Fibroblast of lung (primary cell): ENCODE data around the gene MSI2.

Source experiments
- EZH2 ChIP-seq: IDR thresholded peaks from 2 replicates; pipeline ENCODE4 v1.5.1; 2012; ENCODE audit warnings: low read length, control low read depth, mild to moderate bottlenecking; ENCODE audit errors: missing control alignments
- TF ChIP-seq, protein P1 (sequence below), 2 donors: IDR thresholded peaks in 1 of 2; conservative IDR thresholded peaks in 1 of 2; 1 replicate in 1 of 2; 2 replicates in 1 of 2; pipeline ENCODE4 v1.5.1; 2011 to 2012; ENCODE audit warnings: low read length in 2 of 2, control low read depth in 1 of 2, inconsistent platforms in 1 of 2, low read depth in 1 of 2, mild to moderate bottlenecking in 1 of 2

DNA sequence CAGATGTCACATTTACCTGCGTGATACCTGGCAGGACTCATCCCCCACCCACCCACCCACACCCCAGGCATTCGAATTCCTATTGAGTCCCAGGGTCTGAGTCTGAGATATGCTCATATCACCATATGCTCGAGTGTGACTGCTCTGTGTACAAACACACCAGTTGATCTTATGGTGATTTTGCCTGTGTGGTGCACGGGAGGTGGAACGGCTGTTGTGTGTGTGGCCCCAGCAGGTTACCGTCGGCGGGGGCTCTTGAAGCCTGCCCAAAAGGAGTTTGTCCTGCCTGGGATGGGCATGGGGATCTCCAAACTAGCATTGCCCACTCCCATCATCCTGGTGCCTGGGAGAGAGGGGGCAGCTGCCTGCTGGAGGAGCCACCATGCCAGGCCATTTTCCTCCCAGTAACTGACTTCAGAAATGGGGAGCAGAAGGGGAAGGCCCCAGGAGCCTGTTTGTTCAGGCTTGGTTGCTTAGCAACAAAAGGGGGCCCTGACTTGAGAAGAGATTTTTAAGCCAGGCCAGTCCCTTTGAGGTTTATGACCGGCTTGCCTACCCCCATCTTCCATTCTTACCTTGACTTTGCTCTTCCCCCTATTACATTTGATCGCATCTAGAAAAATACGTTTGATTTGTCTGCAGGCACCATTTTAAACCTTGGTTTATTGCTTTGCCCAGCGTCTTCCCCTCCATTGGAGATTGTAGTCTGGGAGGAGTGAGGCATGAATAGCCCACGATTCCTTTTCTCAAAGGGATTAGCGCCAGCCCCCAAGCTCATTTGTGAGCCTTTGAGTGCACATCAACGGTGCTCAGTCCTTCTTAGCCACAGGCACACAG is 271.1 kb downstream of the MSI2 start:
- TF ChIP-seq, protein P1, sequence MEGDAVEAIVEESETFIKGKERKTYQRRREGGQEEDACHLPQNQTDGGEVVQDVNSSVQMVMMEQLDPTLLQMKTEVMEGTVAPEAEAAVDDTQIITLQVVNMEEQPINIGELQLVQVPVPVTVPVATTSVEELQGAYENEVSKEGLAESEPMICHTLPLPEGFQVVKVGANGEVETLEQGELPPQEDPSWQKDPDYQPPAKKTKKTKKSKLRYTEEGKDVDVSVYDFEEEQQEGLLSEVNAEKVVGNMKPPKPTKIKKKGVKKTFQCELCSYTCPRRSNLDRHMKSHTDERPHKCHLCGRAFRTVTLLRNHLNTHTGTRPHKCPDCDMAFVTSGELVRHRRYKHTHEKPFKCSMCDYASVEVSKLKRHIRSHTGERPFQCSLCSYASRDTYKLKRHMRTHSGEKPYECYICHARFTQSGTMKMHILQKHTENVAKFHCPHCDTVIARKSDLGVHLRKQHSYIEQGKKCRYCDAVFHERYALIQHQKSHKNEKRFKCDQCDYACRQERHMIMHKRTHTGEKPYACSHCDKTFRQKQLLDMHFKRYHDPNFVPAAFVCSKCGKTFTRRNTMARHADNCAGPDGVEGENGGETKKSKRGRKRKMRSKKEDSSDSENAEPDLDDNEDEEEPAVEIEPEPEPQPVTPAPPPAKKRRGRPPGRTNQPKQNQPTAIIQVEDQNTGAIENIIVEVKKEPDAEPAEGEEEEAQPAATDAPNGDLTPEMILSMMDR (conservative IDR thresholded peaks at IDR 0.05 in 1 of 2, IDR thresholded peaks at IDR 0.05 in 1 of 2; ENCODE audit: low read depth in 1 of 2, low read length in 2 of 2): no peak
- TF ChIP-seq EZH2: no peak
